Measurements from ENCODE around the gene TBC1D23.

DNA sequence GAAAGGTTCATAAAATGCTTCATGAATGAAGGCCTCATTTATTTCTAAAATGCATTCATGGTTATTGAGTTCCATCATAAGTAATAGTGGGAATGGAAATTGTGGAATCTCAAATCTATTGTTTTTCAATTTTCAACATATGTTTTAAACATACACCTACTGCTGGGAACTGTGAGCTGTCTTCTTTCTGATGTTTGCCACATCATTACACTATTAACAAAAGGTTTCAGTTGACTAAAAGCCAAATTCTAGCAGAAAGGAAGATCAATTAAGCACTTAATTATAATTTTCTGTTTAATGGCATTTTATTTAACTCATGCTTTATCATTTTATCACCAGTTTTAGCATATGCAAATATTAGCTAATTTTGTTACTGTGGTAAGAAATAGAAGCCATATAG is 13.8 kb upstream of the TBC1D23 start:
- TF ChIP-seq, protein P1, sequence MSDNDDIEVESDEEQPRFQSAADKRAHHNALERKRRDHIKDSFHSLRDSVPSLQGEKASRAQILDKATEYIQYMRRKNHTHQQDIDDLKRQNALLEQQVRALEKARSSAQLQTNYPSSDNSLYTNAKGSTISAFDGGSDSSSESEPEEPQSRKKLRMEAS (IDR thresholded peaks at IDR 0.05) = no peak
- TF ChIP-seq, protein P2, sequence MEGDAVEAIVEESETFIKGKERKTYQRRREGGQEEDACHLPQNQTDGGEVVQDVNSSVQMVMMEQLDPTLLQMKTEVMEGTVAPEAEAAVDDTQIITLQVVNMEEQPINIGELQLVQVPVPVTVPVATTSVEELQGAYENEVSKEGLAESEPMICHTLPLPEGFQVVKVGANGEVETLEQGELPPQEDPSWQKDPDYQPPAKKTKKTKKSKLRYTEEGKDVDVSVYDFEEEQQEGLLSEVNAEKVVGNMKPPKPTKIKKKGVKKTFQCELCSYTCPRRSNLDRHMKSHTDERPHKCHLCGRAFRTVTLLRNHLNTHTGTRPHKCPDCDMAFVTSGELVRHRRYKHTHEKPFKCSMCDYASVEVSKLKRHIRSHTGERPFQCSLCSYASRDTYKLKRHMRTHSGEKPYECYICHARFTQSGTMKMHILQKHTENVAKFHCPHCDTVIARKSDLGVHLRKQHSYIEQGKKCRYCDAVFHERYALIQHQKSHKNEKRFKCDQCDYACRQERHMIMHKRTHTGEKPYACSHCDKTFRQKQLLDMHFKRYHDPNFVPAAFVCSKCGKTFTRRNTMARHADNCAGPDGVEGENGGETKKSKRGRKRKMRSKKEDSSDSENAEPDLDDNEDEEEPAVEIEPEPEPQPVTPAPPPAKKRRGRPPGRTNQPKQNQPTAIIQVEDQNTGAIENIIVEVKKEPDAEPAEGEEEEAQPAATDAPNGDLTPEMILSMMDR (CRISPR knock-in tag; IDR thresholded peaks at IDR 0.05) = no peak
- no peak for TF ChIP-seq POLR2AphosphoS5 (IDR thresholded peaks at IDR 0.05; ENCODE audit: low read depth, low read length)
- no peak for TF ChIP-seq PCBP1 (IDR thresholded peaks at IDR 0.05; ENCODE audit: borderline replicate concordance, low read depth, low read length)
- TF ChIP-seq ZNF207 (IDR thresholded peaks at IDR 0.05; ENCODE audit: borderline replicate concordance) = no peak
- TF ChIP-seq GABPA (IDR thresholded peaks at IDR 0.05; ENCODE audit: low read depth, low read length) = no peak
- no peak for TF ChIP-seq GABPA (CRISPR knock-in tag; IDR thresholded peaks at IDR 0.05; ENCODE audit: low read depth)
- no peak for TF ChIP-seq RBAK (CRISPR knock-in tag; IDR thresholded peaks at IDR 0.05)
- TF ChIP-seq ZBTB8A (CRISPR knock-in tag; IDR thresholded peaks at IDR 0.05; ENCODE audit: borderline replicate concordance, low read depth) = no peak

Measured in HepG2 (cell line).